Endodermal cell (in vitro differentiated cells): ENCODE data around the gene FAM228A. TPM values are rescaled to one million over a fixed set of nuclear protein-coding genes. Genes with fewer than 3 reads are reported as not detected.
A peak's percentile ranks its signal among the peaks of the same experiment; 100 is the strongest.

Experiments
- DNase-seq: peaks from one replicate; pipeline ENCODE4 v3.0.0-alpha.2; 2017
- H3K27ac ChIP-seq: 2 replicates; pipeline ENCODE4 v1.5.1; 2013; ENCODE audit warnings: mild to moderate bottlenecking, low read depth, low read length, moderate library complexity
- H3K27me3 ChIP-seq: 2 replicates; pipeline ENCODE4 v1.6.1; 2013; ENCODE audit warnings: mild to moderate bottlenecking, low read length, moderate library complexity; ENCODE audit not compliant: insufficient read depth, control insufficient read depth, poor library complexity, severe bottlenecking
- H3K36me3 ChIP-seq: 2 replicates; pipeline ENCODE4 v1.7.0; 2013; ENCODE audit warnings: mild to moderate bottlenecking, low read length, moderate library complexity; ENCODE audit not compliant: control insufficient read depth, insufficient read depth
- H3K4me1 ChIP-seq: one replicate; pipeline ENCODE4 v1.7.0; 2013; ENCODE audit warnings: low read length; ENCODE audit not compliant: control insufficient read depth, insufficient read depth
- H3K4me3 ChIP-seq: 2 replicates; pipeline ENCODE4 v1.5.1; 2013; ENCODE audit warnings: mild to moderate bottlenecking, low read length, moderate library complexity
- H3K9ac ChIP-seq: 2 replicates; pipeline ENCODE4 v1.6.1; 2013; ENCODE audit warnings: mild to moderate bottlenecking, low read length, moderate library complexity; ENCODE audit not compliant: poor library complexity, severe bottlenecking; ENCODE audit errors: extremely low read depth
- H3K9me3 ChIP-seq: 2 replicates; pipeline ENCODE4 v1.6.1; 2013; ENCODE audit warnings: mild to moderate bottlenecking, low read length, moderate library complexity; ENCODE audit not compliant: control insufficient read depth
- H3K27ac Mint-ChIP-seq: 2 replicates; pipeline ENCODE4 v1.8.0; 2020; ENCODE audit warnings: mixed read lengths
- H3K27me3 Mint-ChIP-seq: 2 replicates; pipeline ENCODE4 v1.8.0; 2021; ENCODE audit warnings: mild to moderate bottlenecking, mixed read lengths; ENCODE audit not compliant: insufficient read depth
- H3K36me3 Mint-ChIP-seq: 2 replicates; pipeline ENCODE4 v1.8.0; 2020; ENCODE audit warnings: low read depth, mixed read lengths
- H3K4me1 Mint-ChIP-seq: 2 replicates; pipeline ENCODE4 v1.8.0; 2020; ENCODE audit warnings: mixed read lengths
- H3K4me3 Mint-ChIP-seq: 2 replicates; pipeline ENCODE4 v1.8.0; 2020; ENCODE audit warnings: mild to moderate bottlenecking, moderate library complexity, mixed read lengths
- H3K9me3 Mint-ChIP-seq: 2 replicates; pipeline ENCODE4 v1.8.0; 2020; ENCODE audit warnings: mild to moderate bottlenecking, mixed read lengths
- WGBS, 2 experiments: methylation state at CpG; one replicate each; pipeline versions ENCODE4 v1.1.5 to v1.1.7; 2013; ENCODE audit warnings: missing lambda C conversion rate in 2 of 2, mixed read lengths in 1 of 2; ENCODE audit not compliant: insufficient coverage in 1 of 2, insufficient read length in 1 of 2; 5-methylcytosine and 5-hydroxymethylcytosine counted together
- total RNA-seq, 2 donors: library from RNA; stranded (reverse); fragmentation: NEBNext Ultra II Directional in 1 of 2; extraction: Animal tissue kit (Norgen Biotek cat#: 25700) in 1 of 2; gene quantifications; 2 replicates in 1 of 2; 3 replicates in 1 of 2; pipeline ENCODE4 v1.2.1, GENCODE V29; 2021
- TF ChIP-seq, protein P1 (sequence below): fragments of 200-600 bp; sonication (generic); conservative IDR thresholded peaks from 2 replicates; pipeline ENCODE4 v1.5.0; 2021; ENCODE audit warnings: antibody characterized with exemption, mild to moderate bottlenecking

FAM228A gene
- total RNA-seq, 2 donors from 2014 or later, result 0.53 TPM; not detected in 1

- no peak for DNase-seq
- no peaks in the 10 kb centered on the region for H3K4me1 Mint-ChIP-seq
- H3K4me3 Mint-ChIP-seq, result no peak overlapping the region
- no peak overlapping the region for H3K27ac ChIP-seq
- H3K36me3 Mint-ChIP-seq, result no peaks in the 10 kb centered on the region
- no peaks in the 10 kb centered on the region for H3K9me3 Mint-ChIP-seq
- peaks cover 17% of the 10 kb centered on the region for H3K27me3 ChIP-seq
- no peak overlapping the region for H3K27ac Mint-ChIP-seq
- 86 to 94% methylated on average over 6 to 9 of the region's 9 CpGs for WGBS, 2 experiments
- no peak overlapping the region for H3K4me3 ChIP-seq
- H3K4me1 ChIP-seq, result no peaks in the 10 kb centered on the region
- H3K9ac ChIP-seq, result no peak overlapping the region
- peaks cover 5% of the 10 kb centered on the region for H3K27me3 Mint-ChIP-seq
- no peaks in the 10 kb centered on the region for H3K36me3 ChIP-seq
- TF ChIP-seq, protein P1, sequence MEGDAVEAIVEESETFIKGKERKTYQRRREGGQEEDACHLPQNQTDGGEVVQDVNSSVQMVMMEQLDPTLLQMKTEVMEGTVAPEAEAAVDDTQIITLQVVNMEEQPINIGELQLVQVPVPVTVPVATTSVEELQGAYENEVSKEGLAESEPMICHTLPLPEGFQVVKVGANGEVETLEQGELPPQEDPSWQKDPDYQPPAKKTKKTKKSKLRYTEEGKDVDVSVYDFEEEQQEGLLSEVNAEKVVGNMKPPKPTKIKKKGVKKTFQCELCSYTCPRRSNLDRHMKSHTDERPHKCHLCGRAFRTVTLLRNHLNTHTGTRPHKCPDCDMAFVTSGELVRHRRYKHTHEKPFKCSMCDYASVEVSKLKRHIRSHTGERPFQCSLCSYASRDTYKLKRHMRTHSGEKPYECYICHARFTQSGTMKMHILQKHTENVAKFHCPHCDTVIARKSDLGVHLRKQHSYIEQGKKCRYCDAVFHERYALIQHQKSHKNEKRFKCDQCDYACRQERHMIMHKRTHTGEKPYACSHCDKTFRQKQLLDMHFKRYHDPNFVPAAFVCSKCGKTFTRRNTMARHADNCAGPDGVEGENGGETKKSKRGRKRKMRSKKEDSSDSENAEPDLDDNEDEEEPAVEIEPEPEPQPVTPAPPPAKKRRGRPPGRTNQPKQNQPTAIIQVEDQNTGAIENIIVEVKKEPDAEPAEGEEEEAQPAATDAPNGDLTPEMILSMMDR, result no peak
- no peaks in the 10 kb centered on the region for H3K9me3 ChIP-seq
These were observed 50.8 kb downstream of the FAM228A start for GRCh38 chr2:24225499-24226242.

DNA sequence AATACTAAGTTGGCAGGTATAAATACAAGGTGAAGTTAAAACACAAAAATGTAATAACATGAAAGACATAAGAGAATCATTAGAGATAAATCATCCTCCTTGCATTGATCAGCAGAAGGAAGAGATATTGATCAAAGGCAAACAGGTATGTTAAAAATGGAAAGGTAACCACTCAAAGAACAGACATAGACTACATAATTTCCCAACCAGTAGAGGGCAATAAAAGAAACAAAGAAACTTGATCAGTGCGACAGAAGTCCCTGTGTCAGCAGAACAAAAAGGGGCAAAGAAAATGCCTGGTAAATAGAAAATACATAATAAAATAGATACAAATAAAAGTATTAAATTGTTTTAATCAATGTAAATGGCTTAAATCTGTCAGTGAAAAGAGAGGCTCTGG, 53.6 kb downstream of the FAM228A start:
- 25% methylated on average over 1 of the region's 1 CpG; no CpG with 5 or more reads in 1 of the 2 experiments for WGBS, 2 experiments
- Histone ChIP-seq H3K4me3 (no peak overlapping the region), H3K27me3 (peaks cover 26% of the 10 kb centered on the region), H3K9ac (no peak overlapping the region), H3K36me3 (no peaks in the 10 kb centered on the region), H3K27ac (no peak overlapping the region), H3K4me1 (no peaks in the 10 kb centered on the region), H3K9me3 (no peaks in the 10 kb centered on the region)
- no peak for DNase-seq
- TF ChIP-seq, protein P1, result peak; percentile 74
- Mint-ChIP-seq H3K27me3 (peaks cover 4% of the 10 kb centered on the region), H3K27ac (no peak overlapping the region), H3K36me3 (no peaks in the 10 kb centered on the region), H3K4me1 (no peaks in the 10 kb centered on the region), H3K4me3 (no peak overlapping the region), H3K9me3 (no peaks in the 10 kb centered on the region)

GRCh38 chr2:24231461-24231881, 56.6 kb downstream of the FAM228A start:
- Mint-ChIP-seq H3K36me3 (no peaks in the 10 kb centered on the region), H3K27ac (no peak overlapping the region), H3K27me3 (peaks cover 7% of the 10 kb centered on the region), H3K4me1 (no peaks in the 10 kb centered on the region), H3K4me3 (no peak overlapping the region), H3K9me3 (no peaks in the 10 kb centered on the region)
- no peaks in the 10 kb centered on the region for H3K9me3 ChIP-seq
- 92 to 95% methylated on average over 3 to 4 of the region's 4 CpGs for WGBS, 2 experiments
- TF ChIP-seq, protein P1, result no peak
- H3K36me3 ChIP-seq, result no peaks in the 10 kb centered on the region
- no peak overlapping the region for H3K9ac ChIP-seq
- no peak for DNase-seq
- no peaks in the 10 kb centered on the region for H3K4me1 ChIP-seq
- H3K27me3 ChIP-seq, result peaks cover 39% of the 10 kb centered on the region
- H3K27ac ChIP-seq, result peak overlapping the region; percentile 5
- H3K4me3 ChIP-seq, result no peak overlapping the region
